22Rv1 (cell line): Measurements from ENCODE around the gene CD14.

ENCODE experiments used
- CTCF ChIP-seq: fragments of 450-650 bp; IDR thresholded peaks from 2 replicates; pipeline ENCODE4 v1.5.1; 2017; ENCODE audit warnings: mild to moderate bottlenecking
- ZFX ChIP-seq: fragments of 450-650 bp; IDR thresholded peaks from 2 replicates; pipeline ENCODE4 v1.6.1; 2017; ENCODE audit warnings: antibody characterized with exemption, borderline replicate concordance

- TF ChIP-seq CTCF (no peak), ZFX (no peak)
These were observed at the start of gene CD14 for GRCh38 chr5:140633021-140633471.
